Measurements from ENCODE around the gene SIRT7. TPM values are rescaled to one million over a fixed set of nuclear protein-coding genes. Genes with fewer than 3 reads are reported as not detected.
"Not testable (repeated sequence)": the region's sequence is repeated elsewhere in the genome, so short reads cannot be mapped to it uniquely, and the experiment has no call there.

SIRT7 gene
- total RNA-seq, 1 donor from 2014 or later = 32.8 TPM

GRCh38 chr17:81955756-81956544 lies 38.0 kb upstream of the SIRT7 start:
- H3K4me1 ChIP-seq = peaks cover 14% of the 10 kb centered on the region
- H3K36me3 ChIP-seq = no peaks in the 10 kb centered on the region
- ATAC-seq (no peak), DNase-seq (no peak)
- no peak for TF ChIP-seq CTCF (IDR thresholded peaks at IDR 0.05)
- H3K9me3 ChIP-seq = no peaks in the 10 kb centered on the region
- intact Hi-C loops (cut with DNase I) = no loop called here
- H3K27me3 ChIP-seq (ENCODE audit: low read depth) = peaks cover 33% of the 10 kb centered on the region
- no peak overlapping the region for H3K27ac ChIP-seq
- no peak overlapping the region for H3K4me3 ChIP-seq

GRCh38 chr17:81955058-81955681 lies 37.2 kb upstream of the SIRT7 start:
- Histone ChIP-seq H3K27ac (no peak overlapping the region), H3K4me1 (peaks cover 9% of the 10 kb centered on the region), H3K27me3 (ENCODE audit: low read depth) (peaks cover 28% of the 10 kb centered on the region), H3K9me3 (no peaks in the 10 kb centered on the region), H3K4me3 (no peak overlapping the region), H3K36me3 (no peaks in the 10 kb centered on the region)
- intact Hi-C loops (cut with DNase I) = no loop called here
- no peak for TF ChIP-seq CTCF (IDR thresholded peaks at IDR 0.05)
- ATAC-seq (no peak), DNase-seq (no peak)

GRCh38 chr17:81954131-81955057 lies 36.4 kb upstream of the SIRT7 start:
- intact Hi-C loops (cut with DNase I) = no loop called here
- ATAC-seq (no peak), DNase-seq (no peak)
- Histone ChIP-seq H3K4me1 (peaks cover 3% of the 10 kb centered on the region), H3K27me3 (ENCODE audit: low read depth) (peaks cover 23% of the 10 kb centered on the region), H3K4me3 (no peak overlapping the region), H3K36me3 (no peaks in the 10 kb centered on the region), H3K27ac (no peak overlapping the region), H3K9me3 (no peaks in the 10 kb centered on the region)
- TF ChIP-seq CTCF (IDR thresholded peaks at IDR 0.05) = no peak

- peaks cover 14% of the 10 kb centered on the region for H3K27me3 ChIP-seq (ENCODE audit: low read depth)
- H3K27ac ChIP-seq; intact Hi-C loops (cut with DNase I): not testable (repeated sequence)
Observed at GRCh38 chr17:81953443-81953842, 35.5 kb upstream of the SIRT7 start.

GRCh38 chr17:81952792-81953228 lies 34.8 kb upstream of the SIRT7 start:
- Histone ChIP-seq H3K27me3 (ENCODE audit: low read depth) (peaks cover 7% of the 10 kb centered on the region), H3K27ac (no peak overlapping the region), H3K4me1 (no peaks in the 10 kb centered on the region), H3K36me3 (no peaks in the 10 kb centered on the region), H3K4me3 (no peak overlapping the region), H3K9me3 (no peaks in the 10 kb centered on the region)
- DNase-seq (no peak), ATAC-seq (peak; percentile 5 to 23)
- no peak for TF ChIP-seq CTCF (IDR thresholded peaks at IDR 0.05)
- intact Hi-C loops (cut with DNase I) = no loop called here

More at GRCh38 chr17:81953443-81953842, 35.5 kb upstream of the SIRT7 start:
- not testable (repeated sequence) for DNase-seq, ATAC-seq, H3K4me1 ChIP-seq, H3K36me3 ChIP-seq, H3K9me3 ChIP-seq, H3K4me3 ChIP-seq
